Bone marrow (tissue), 2 donors: ENCODE measurements around the gene S100A2.

Experiments
- DNase-seq, 2 donors: peaks; one replicate each; lab custom pipeline; 2025; lab: John Stamatoyannopoulos, UW

Gene S100A2

GRCh38 chr1:153545067-153546055 is 20.3 kb downstream of the S100A2 start, which contains the start of gene S100A4:
Gene S100A4, minus strand, starts transcription at chr1:153545806. Its CDS starts 1,012 bp downstream, at chr1:153544794.
- peak; percentile 58 to 90 for DNase-seq

- no peak for DNase-seq
These were observed 21.1 kb downstream of the S100A2 start for GRCh38 chr1:153544453-153545066.

- no peak for DNase-seq
These were observed 21.9 kb downstream of the S100A2 start for GRCh38 chr1:153543736-153544135.

GRCh38 chr1:153542956-153543711 is 22.5 kb downstream of the S100A2 start:
- no peak for DNase-seq

GRCh38 chr1:153541641-153542590 is 23.7 kb downstream of the S100A2 start:
- DNase-seq, result no peak

- DNase-seq, result peak in 1 of 2 donors; percentile 77
These were observed 25.0 kb downstream of the S100A2 start, which contains the start of gene S100A5 for GRCh38 chr1:153540394-153541361. Gene S100A5, minus strand, starts transcription at chr1:153540934. Its CDS starts 743 bp downstream, at chr1:153540191.

GRCh38 chr1:153539395-153540093 is 26.1 kb downstream of the S100A2 start:
- DNase-seq, result no peak

GRCh38 chr1:153538315-153538821 is 27.3 kb downstream of the S100A2 start:
- DNase-seq, result no peak

- DNase-seq, result no peak
These were observed 28.3 kb downstream of the S100A2 start for GRCh38 chr1:153537376-153537730.

- DNase-seq, result no peak
These were observed 28.8 kb downstream of the S100A2 start for GRCh38 chr1:153536671-153537375.

- peak; percentile 72 to 77 for DNase-seq
These were observed 29.5 kb downstream of the S100A2 start for GRCh38 chr1:153536012-153536670.

GRCh38 chr1:153535242-153536011 is 30.2 kb downstream of the S100A2 start, which contains the start of gene S100A6:
Gene S100A6, minus strand, starts transcription at chr1:153535991. Its CDS starts 652 bp downstream, at chr1:153535339.
- peak; percentile 24 to 67 for DNase-seq

- DNase-seq, result no peak
These were observed 30.8 kb downstream of the S100A2 start for GRCh38 chr1:153534925-153535241.

- no peak for DNase-seq
These were observed 31.3 kb downstream of the S100A2 start for GRCh38 chr1:153534226-153534924.

GRCh38 chr1:153533689-153534201 is 31.9 kb downstream of the S100A2 start:
- no peak for DNase-seq
